Measurements from ENCODE around the gene RPUSD4. TPM values are rescaled to one million over a fixed set of nuclear protein-coding genes. Genes with fewer than 3 reads are reported as not detected.

Gene RPUSD4
- total and polyA plus RNA-seq, 4 donors: 14.5 to 24.0 (median 20.8) TPM

- DNase-seq (no peak), ATAC-seq (ENCODE audit: low FRiP score) (no peak)
- 90 to 92% methylated on average over 19 of the region's 19 CpGs for WGBS, 2 donors
- intact Hi-C loops (cut with DNase I): no loop called here
- Histone ChIP-seq H3K9me3 (ENCODE audit: control insufficient read depth, low read length) (no peaks in the 10 kb centered on the region), H3K36me3 (ENCODE audit: control insufficient read depth in 1 of 2, insufficient read depth in 2 of 2, low read length in 1 of 2) (no peaks in the 10 kb centered on the region), H3K27me3 (ENCODE audit: control insufficient read depth in 1 of 2, insufficient read depth in 2 of 2, low read length in 1 of 2) (no peaks in the 10 kb centered on the region), H3K4me3 (ENCODE audit: low read length in 2 of 2) (no peak overlapping the region), H3K4me1 (ENCODE audit: control insufficient read depth in 1 of 2, insufficient read depth in 2 of 2, low read length in 2 of 2) (no peaks in the 10 kb centered on the region), H3K27ac (ENCODE audit: low read depth in 1 of 2, low read length in 2 of 2) (no peak overlapping the region)
Observed at GRCh38 chr11:126159719-126160344, 51.6 kb downstream of the RPUSD4 start.

GRCh38 chr11:126158054-126158791 is 53.2 kb downstream of the RPUSD4 start:
- no peaks in the 10 kb centered on the region for H3K27me3 ChIP-seq (ENCODE audit: control insufficient read depth in 1 of 2, insufficient read depth in 2 of 2, low read length in 1 of 2)
- no peaks in the 10 kb centered on the region for H3K9me3 ChIP-seq (ENCODE audit: control insufficient read depth, low read length)
- no peak for ATAC-seq (ENCODE audit: low FRiP score)
- no peak overlapping the region for H3K4me3 ChIP-seq (ENCODE audit: low read length in 2 of 2)
- intact Hi-C loops (cut with DNase I): no loop called here
- no peak for DNase-seq
- WGBS, 2 donors: 81 to 84% methylated on average over 8 of the region's 8 CpGs
- H3K27ac ChIP-seq (ENCODE audit: low read depth in 1 of 2, low read length in 2 of 2): no peak overlapping the region
- H3K4me1 ChIP-seq (ENCODE audit: control insufficient read depth in 1 of 2, insufficient read depth in 2 of 2, low read length in 2 of 2): no peaks in the 10 kb centered on the region
- H3K36me3 ChIP-seq (ENCODE audit: control insufficient read depth in 1 of 2, insufficient read depth in 2 of 2, low read length in 1 of 2): no peaks in the 10 kb centered on the region

- Histone ChIP-seq H3K4me1 (ENCODE audit: control insufficient read depth in 1 of 2, insufficient read depth in 2 of 2, low read length in 2 of 2) (no peaks in the 10 kb centered on the region), H3K36me3 (ENCODE audit: control insufficient read depth in 1 of 2, insufficient read depth in 2 of 2, low read length in 1 of 2) (no peaks in the 10 kb centered on the region), H3K9me3 (ENCODE audit: control insufficient read depth, low read length) (no peaks in the 10 kb centered on the region), H3K27ac (ENCODE audit: low read depth in 1 of 2, low read length in 2 of 2) (no peak overlapping the region), H3K4me3 (ENCODE audit: low read length in 2 of 2) (no peak overlapping the region), H3K27me3 (ENCODE audit: control insufficient read depth in 1 of 2, insufficient read depth in 2 of 2, low read length in 1 of 2) (no peaks in the 10 kb centered on the region)
- no peak for DNase-seq
- WGBS, 2 donors: 91% methylated on average over 7 of the region's 7 CpGs
- intact Hi-C loops (cut with DNase I): no loop called here
- no peak for ATAC-seq (ENCODE audit: low FRiP score)
Observed at GRCh38 chr11:126157326-126158030, 54.0 kb downstream of the RPUSD4 start.

GRCh38 chr11:126156814-126157213 is 54.6 kb downstream of the RPUSD4 start:
- DNase-seq (no peak), ATAC-seq (ENCODE audit: low FRiP score) (no peak)
- Histone ChIP-seq H3K9me3 (ENCODE audit: control insufficient read depth, low read length) (no peaks in the 10 kb centered on the region), H3K27ac (ENCODE audit: low read depth in 1 of 2, low read length in 2 of 2) (no peak overlapping the region), H3K4me1 (ENCODE audit: control insufficient read depth in 1 of 2, insufficient read depth in 2 of 2, low read length in 2 of 2) (no peaks in the 10 kb centered on the region), H3K36me3 (ENCODE audit: control insufficient read depth in 1 of 2, insufficient read depth in 2 of 2, low read length in 1 of 2) (no peaks in the 10 kb centered on the region), H3K4me3 (ENCODE audit: low read length in 2 of 2) (no peak overlapping the region), H3K27me3 (ENCODE audit: control insufficient read depth in 1 of 2, insufficient read depth in 2 of 2, low read length in 1 of 2) (no peaks in the 10 kb centered on the region)
- WGBS, 2 donors: 90 to 93% methylated on average over 8 of the region's 8 CpGs
- intact Hi-C loops (cut with DNase I): no loop called here

- no peaks in the 10 kb centered on the region for H3K9me3 ChIP-seq (ENCODE audit: control insufficient read depth, low read length)
- 89% methylated on average over 28 of the region's 28 CpGs for WGBS, 2 donors
- H3K36me3 ChIP-seq (ENCODE audit: control insufficient read depth in 1 of 2, insufficient read depth in 2 of 2, low read length in 1 of 2): no peaks in the 10 kb centered on the region
- no peak overlapping the region for H3K4me3 ChIP-seq (ENCODE audit: low read length in 2 of 2)
- H3K4me1 ChIP-seq (ENCODE audit: control insufficient read depth in 1 of 2, insufficient read depth in 2 of 2, low read length in 2 of 2): no peaks in the 10 kb centered on the region
- no peaks in the 10 kb centered on the region for H3K27me3 ChIP-seq (ENCODE audit: control insufficient read depth in 1 of 2, insufficient read depth in 2 of 2, low read length in 1 of 2)
- H3K27ac ChIP-seq (ENCODE audit: low read depth in 1 of 2, low read length in 2 of 2): no peak overlapping the region
- DNase-seq (peak in 1 of 2 donors; percentile 69), ATAC-seq (ENCODE audit: low FRiP score) (no peak)
- intact Hi-C loops (cut with DNase I): no loop called here
Observed at GRCh38 chr11:126155402-126156187, 55.9 kb downstream of the RPUSD4 start.

GRCh38 chr11:126154691-126155090 is 56.8 kb downstream of the RPUSD4 start:
- Histone ChIP-seq H3K4me1 (ENCODE audit: control insufficient read depth in 1 of 2, insufficient read depth in 2 of 2, low read length in 2 of 2) (no peaks in the 10 kb centered on the region), H3K9me3 (ENCODE audit: control insufficient read depth, low read length) (no peaks in the 10 kb centered on the region), H3K4me3 (ENCODE audit: low read length in 2 of 2) (no peak overlapping the region), H3K27ac (ENCODE audit: low read depth in 1 of 2, low read length in 2 of 2) (no peak overlapping the region), H3K36me3 (ENCODE audit: control insufficient read depth in 1 of 2, insufficient read depth in 2 of 2, low read length in 1 of 2) (no peaks in the 10 kb centered on the region), H3K27me3 (ENCODE audit: control insufficient read depth in 1 of 2, insufficient read depth in 2 of 2, low read length in 1 of 2) (no peaks in the 10 kb centered on the region)
- ATAC-seq (ENCODE audit: low FRiP score) (no peak), DNase-seq (peak in 1 of 2 donors; percentile 1)
- intact Hi-C loops (cut with DNase I): no loop called here
- 90 to 92% methylated on average over 7 of the region's 7 CpGs for WGBS, 2 donors

GRCh38 chr11:126153972-126154371 is 57.5 kb downstream of the RPUSD4 start:
- Histone ChIP-seq H3K27ac (ENCODE audit: low read depth in 1 of 2, low read length in 2 of 2) (no peak overlapping the region), H3K4me3 (ENCODE audit: low read length in 2 of 2) (no peak overlapping the region), H3K27me3 (ENCODE audit: control insufficient read depth in 1 of 2, insufficient read depth in 2 of 2, low read length in 1 of 2) (no peaks in the 10 kb centered on the region), H3K9me3 (ENCODE audit: control insufficient read depth, low read length) (no peaks in the 10 kb centered on the region), H3K4me1 (ENCODE audit: control insufficient read depth in 1 of 2, insufficient read depth in 2 of 2, low read length in 2 of 2) (no peaks in the 10 kb centered on the region), H3K36me3 (ENCODE audit: control insufficient read depth in 1 of 2, insufficient read depth in 2 of 2, low read length in 1 of 2) (no peaks in the 10 kb centered on the region)
- DNase-seq (peak in 1 of 2 donors; percentile 26), ATAC-seq (ENCODE audit: low FRiP score) (no peak)
- WGBS, 2 donors: 74 to 75% methylated on average over 6 of the region's 6 CpGs
- intact Hi-C loops (cut with DNase I): no loop called here

GRCh38 chr11:126153006-126153405 is 58.4 kb downstream of the RPUSD4 start:
- no peaks in the 10 kb centered on the region for H3K9me3 ChIP-seq (ENCODE audit: control insufficient read depth, low read length)
- no peaks in the 10 kb centered on the region for H3K4me1 ChIP-seq (ENCODE audit: control insufficient read depth in 1 of 2, insufficient read depth in 2 of 2, low read length in 2 of 2)
- no peaks in the 10 kb centered on the region for H3K36me3 ChIP-seq (ENCODE audit: control insufficient read depth in 1 of 2, insufficient read depth in 2 of 2, low read length in 1 of 2)
- DNase-seq: peak in 1 of 2 donors; percentile 1
- WGBS, 2 donors: 58 to 62% methylated on average over 4 of the region's 4 CpGs
- intact Hi-C loops (cut with DNase I): no loop called here
- no peak for ATAC-seq (ENCODE audit: low FRiP score)
- no peak overlapping the region for H3K4me3 ChIP-seq (ENCODE audit: low read length in 2 of 2)
- H3K27me3 ChIP-seq (ENCODE audit: control insufficient read depth in 1 of 2, insufficient read depth in 2 of 2, low read length in 1 of 2): no peaks in the 10 kb centered on the region
- no peak overlapping the region for H3K27ac ChIP-seq (ENCODE audit: low read depth in 1 of 2, low read length in 2 of 2)
